H54 (cell line): ENCODE data around the gene GAS1.
A peak's percentile ranks its signal among the peaks of the same experiment; 100 is the strongest.

Experiments used
- DNase-seq: peaks from one replicate; pipeline ENCODE4 v3.0.0; 2011; ENCODE audit warnings: low spot score, mixed read lengths; ENCODE audit not compliant: insufficient read length
- FAIRE-seq: peaks from 3 replicates; lab custom pipeline; 2011; peaks lifted over from hg19 to GRCh38; lab: Jason Lieb, UNC
- POLR2A ChIP-seq: IDR thresholded peaks from 2 replicates; pipeline ENCODE4 v1.6.1; 2011; ENCODE audit warnings: low read depth, mild to moderate bottlenecking, low read length

Gene GAS1, protein sequence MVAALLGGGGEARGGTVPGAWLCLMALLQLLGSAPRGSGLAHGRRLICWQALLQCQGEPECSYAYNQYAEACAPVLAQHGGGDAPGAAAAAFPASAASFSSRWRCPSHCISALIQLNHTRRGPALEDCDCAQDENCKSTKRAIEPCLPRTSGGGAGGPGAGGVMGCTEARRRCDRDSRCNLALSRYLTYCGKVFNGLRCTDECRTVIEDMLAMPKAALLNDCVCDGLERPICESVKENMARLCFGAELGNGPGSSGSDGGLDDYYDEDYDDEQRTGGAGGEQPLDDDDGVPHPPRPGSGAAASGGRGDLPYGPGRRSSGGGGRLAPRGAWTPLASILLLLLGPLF

DNA sequence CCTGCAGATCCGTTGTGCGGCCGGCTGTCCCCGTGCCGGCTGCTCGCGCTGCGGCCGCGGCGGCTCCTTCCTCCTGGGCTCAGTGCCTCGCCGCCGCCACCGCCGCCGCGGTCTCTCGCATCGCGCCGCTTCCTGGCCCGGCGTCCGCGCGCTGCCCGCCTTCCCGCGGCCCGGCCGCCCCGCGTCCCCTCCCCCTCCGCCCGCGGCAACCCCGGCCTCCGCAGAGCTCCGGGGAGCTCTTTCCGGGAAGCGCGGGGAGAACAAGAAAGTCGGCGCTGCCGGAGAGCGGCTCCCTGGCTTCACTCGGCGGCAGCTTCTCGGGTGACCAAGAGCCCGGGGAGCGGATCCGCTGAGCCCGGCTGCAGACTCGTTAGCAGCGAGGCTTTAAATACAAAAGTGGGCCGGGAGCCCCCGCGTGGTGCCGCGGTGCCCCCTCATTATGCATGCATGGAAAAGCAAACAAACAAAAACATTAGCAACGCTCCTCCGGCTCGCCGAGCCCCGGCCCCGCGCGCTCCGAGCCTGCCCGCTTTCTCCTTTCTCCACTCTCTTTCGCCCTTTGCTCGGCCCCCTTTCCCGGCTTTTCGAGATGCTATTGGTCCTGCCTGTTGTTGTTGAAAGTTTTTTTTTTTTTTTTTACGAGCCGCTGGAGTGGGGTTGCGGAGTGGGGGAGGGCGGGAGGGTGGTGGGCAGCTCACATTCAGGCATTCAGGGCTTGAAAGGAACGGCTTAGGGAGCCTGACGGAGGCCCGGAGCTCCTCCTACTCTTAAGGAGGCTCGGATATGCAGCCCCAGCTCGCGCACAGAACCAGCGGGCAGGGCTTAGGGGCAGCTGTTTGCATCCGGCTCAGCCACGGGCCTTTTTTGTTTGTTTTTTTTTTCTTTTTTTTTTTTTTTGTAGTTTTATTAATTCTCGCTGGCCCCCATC lies at the start of gene GAS1:
Gene GAS1, minus strand, starts transcription at position 361 of the 928 bp plus-strand sequence. CDS start 727 bp downstream, outside the sequence.
- FAIRE-seq (peak; percentile 57), DNase-seq (peak; percentile 87)
- no peak for TF ChIP-seq POLR2A

DNA sequence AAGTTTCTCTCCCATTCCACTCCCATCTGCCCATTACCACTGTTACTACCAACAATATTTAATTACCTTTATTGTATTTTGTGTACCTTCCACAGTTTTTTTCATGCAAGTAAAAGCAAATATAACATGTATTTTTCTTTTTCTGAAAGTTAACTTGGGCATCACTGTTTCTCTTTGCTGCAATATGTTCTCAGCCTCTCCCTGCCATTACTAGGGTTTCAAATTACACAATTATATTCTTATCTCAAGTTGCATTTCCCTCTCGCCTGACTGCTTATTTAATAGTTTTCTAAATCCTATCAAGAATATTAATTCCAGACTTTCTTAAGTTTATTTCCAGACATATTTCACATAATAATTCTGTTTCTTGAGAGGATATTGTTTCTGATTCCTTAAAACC lies 46.9 kb upstream of the GAS1 start:
- no peak for FAIRE-seq
- no peak for TF ChIP-seq POLR2A
- DNase-seq: no peak

GRCh38 chr9:86993830-86994229 lies 46.5 kb upstream of the GAS1 start:
- DNase-seq: no peak
- TF ChIP-seq POLR2A: no peak
- FAIRE-seq: no peak

- TF ChIP-seq POLR2A: no peak
- no peak for FAIRE-seq
These were observed 43.8 kb upstream of the GAS1 start for GRCh38 chr9:86991077-86991476.

GRCh38 chr9:86990290-86990689 lies 43.0 kb upstream of the GAS1 start:
- FAIRE-seq (no peak), DNase-seq (no peak)

More at GRCh38 chr9:86991077-86991476, 43.8 kb upstream of the GAS1 start:
- no peak for DNase-seq

GRCh38 chr9:86987900-86988299 lies 40.6 kb upstream of the GAS1 start:
- no peak for FAIRE-seq
- no peak for TF ChIP-seq POLR2A
- DNase-seq: no peak

More at GRCh38 chr9:86990290-86990689, 43.0 kb upstream of the GAS1 start:
- TF ChIP-seq POLR2A: no peak

- FAIRE-seq (no peak), DNase-seq (no peak)
- TF ChIP-seq POLR2A: no peak
These were observed 37.9 kb upstream of the GAS1 start for GRCh38 chr9:86985132-86985647.

- no peak for TF ChIP-seq POLR2A
- no peak for DNase-seq
- FAIRE-seq: no peak
These were observed 36.4 kb upstream of the GAS1 start for GRCh38 chr9:86983620-86984259.

GRCh38 chr9:86983249-86983619 lies 35.9 kb upstream of the GAS1 start:
- DNase-seq: no peak
- no peak for FAIRE-seq
- no peak for TF ChIP-seq POLR2A

DNA sequence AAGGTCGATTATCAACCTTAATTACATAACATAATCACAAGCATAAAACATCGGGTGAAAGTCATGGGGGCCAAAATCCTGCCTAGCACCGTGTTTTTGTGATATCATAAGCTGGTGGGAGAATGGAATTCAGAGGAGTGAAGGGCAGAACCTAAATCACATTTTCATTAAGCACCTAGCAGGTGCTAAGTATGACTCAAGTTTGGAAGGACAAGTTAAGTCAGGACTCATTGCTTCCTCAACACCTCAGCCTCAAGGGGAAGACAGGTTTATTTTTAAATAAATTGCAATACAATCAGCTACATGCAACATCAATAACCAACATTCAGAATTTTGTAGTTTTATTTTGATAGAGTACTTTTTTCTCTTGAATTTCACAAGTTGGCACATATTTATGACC lies 33.5 kb upstream of the GAS1 start:
- TF ChIP-seq POLR2A: no peak
- DNase-seq: no peak
- FAIRE-seq: no peak

GRCh38 chr9:86979657-86980056 lies 32.4 kb upstream of the GAS1 start:
- DNase-seq (no peak), FAIRE-seq (no peak)
- no peak for TF ChIP-seq POLR2A

GRCh38 chr9:86978922-86979474 lies 31.7 kb upstream of the GAS1 start:
- no peak for TF ChIP-seq POLR2A
- DNase-seq (no peak), FAIRE-seq (no peak)

DNA sequence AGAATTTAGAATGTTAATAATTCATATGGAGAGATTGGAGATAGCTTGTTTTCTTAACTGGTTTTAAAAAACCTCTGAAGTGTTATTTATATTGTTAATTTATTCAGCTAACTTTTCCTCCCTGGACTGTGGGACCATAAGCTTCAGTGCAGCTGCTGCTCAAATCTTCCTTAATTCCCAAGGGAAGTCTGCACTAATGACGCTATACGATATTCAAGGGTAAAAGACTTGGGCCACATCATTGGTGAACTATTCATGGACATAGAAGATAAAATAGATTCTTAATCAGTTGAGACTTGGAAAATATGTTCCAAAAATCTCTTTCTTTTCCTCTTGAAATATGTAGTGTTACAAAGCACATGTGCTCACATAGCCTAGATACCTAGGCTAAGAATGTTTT lies 31.1 kb upstream of the GAS1 start:
- FAIRE-seq: no peak
- TF ChIP-seq POLR2A: no peak
- no peak for DNase-seq

GRCh38 chr9:86977205-86977835 lies 30.0 kb upstream of the GAS1 start:
- no peak for DNase-seq
- no peak for TF ChIP-seq POLR2A
- no peak for FAIRE-seq
